ENCODE results near the gene SLC11A2.
A peak's percentile ranks its signal among the peaks of the same experiment; 100 is the strongest.
"Not testable (repeated sequence)": the region's sequence is repeated elsewhere in the genome, so short reads cannot be mapped to it uniquely, and the experiment has no call there.

The SLC11A2 gene

GRCh38 chr12:50961708-50962107 lies 64.5 kb downstream of the SLC11A2 start:
- no peak overlapping the region for H3K27ac ChIP-seq
- no peak for TF ChIP-seq CTCF (IDR thresholded peaks at IDR 0.05; ENCODE audit: low read depth, low read length, missing control alignments)
- in situ Hi-C loops (cut with HindIII; ENCODE audit: low pct_ligation_motif_present, low sequenced_read_pairs): no loop called here
- peak; percentile 7 for DNase-seq
- no peaks in the 10 kb centered on the region for H3K27me3 ChIP-seq (replicated peaks)
- no peaks in the 10 kb centered on the region for H3K36me3 ChIP-seq (replicated peaks)
- H3K4me3 ChIP-seq (ENCODE audit: low read depth, low read length): no peak overlapping the region

- Histone ChIP-seq H3K4me3 (ENCODE audit: low read depth, low read length) (no peak overlapping the region), H3K27me3 (replicated peaks) (no peaks in the 10 kb centered on the region), H3K36me3 (replicated peaks) (no peaks in the 10 kb centered on the region), H3K27ac (no peak overlapping the region)
- peak; percentile 12 for DNase-seq
- in situ Hi-C loops (cut with HindIII; ENCODE audit: low pct_ligation_motif_present, low sequenced_read_pairs): no loop called here
- TF ChIP-seq CTCF (IDR thresholded peaks at IDR 0.05; ENCODE audit: low read depth, low read length, missing control alignments): no peak
Measured at GRCh38 chr12:50960130-50960529, 66.1 kb downstream of the SLC11A2 start.

- Histone ChIP-seq H3K36me3 (replicated peaks) (no peaks in the 10 kb centered on the region), H3K4me3 (ENCODE audit: low read depth, low read length) (no peak overlapping the region), H3K27ac (no peak overlapping the region), H3K27me3 (replicated peaks) (no peaks in the 10 kb centered on the region)
- in situ Hi-C loops (cut with HindIII; ENCODE audit: low pct_ligation_motif_present, low sequenced_read_pairs): no loop called here
- TF ChIP-seq CTCF (IDR thresholded peaks at IDR 0.05; ENCODE audit: low read depth, low read length, missing control alignments): no peak
- DNase-seq: no peak
Measured at GRCh38 chr12:50955697-50956096, 70.5 kb downstream of the SLC11A2 start.

GRCh38 chr12:50955288-50955687 lies 70.9 kb downstream of the SLC11A2 start:
- no peak for TF ChIP-seq CTCF (IDR thresholded peaks at IDR 0.05; ENCODE audit: low read depth, low read length, missing control alignments)
- no peak overlapping the region for H3K27ac ChIP-seq
- H3K36me3 ChIP-seq (replicated peaks): no peaks in the 10 kb centered on the region
- H3K27me3 ChIP-seq (replicated peaks): no peaks in the 10 kb centered on the region
- no peak for DNase-seq
- in situ Hi-C loops (cut with HindIII; ENCODE audit: low pct_ligation_motif_present, low sequenced_read_pairs): no loop called here
- no peak overlapping the region for H3K4me3 ChIP-seq (ENCODE audit: low read depth, low read length)

- H3K36me3 ChIP-seq (replicated peaks); DNase-seq; H3K27me3 ChIP-seq (replicated peaks); H3K27ac ChIP-seq; in situ Hi-C loops (cut with HindIII; ENCODE audit: low pct_ligation_motif_present, low sequenced_read_pairs); H3K4me3 ChIP-seq (ENCODE audit: low read depth, low read length): not testable (repeated sequence)
Measured at GRCh38 chr12:50954789-50955188, 71.4 kb downstream of the SLC11A2 start.

GRCh38 chr12:50953047-50953446 lies 73.1 kb downstream of the SLC11A2 start:
- Histone ChIP-seq H3K36me3 (replicated peaks) (no peaks in the 10 kb centered on the region), H3K27ac (no peak overlapping the region), H3K4me3 (ENCODE audit: low read depth, low read length) (no peak overlapping the region), H3K27me3 (replicated peaks) (no peaks in the 10 kb centered on the region)
- in situ Hi-C loops (cut with HindIII; ENCODE audit: low pct_ligation_motif_present, low sequenced_read_pairs): no loop called here
- TF ChIP-seq CTCF (IDR thresholded peaks at IDR 0.05; ENCODE audit: low read depth, low read length, missing control alignments): no peak
- DNase-seq: no peak
